ENCODE data around the gene PIAS3. TPM values are rescaled to one million over a fixed set of nuclear protein-coding genes. Genes with fewer than 3 reads are reported as not detected.

The PIAS3 gene
- total RNA-seq, 1 experiment from 2014 or later: 16.4 TPM

GRCh38 chr1:145884675-145885074 is 25.8 kb upstream of the PIAS3 start:
- no peak for DNase-seq (ENCODE audit: low read depth, low spot score)
- in situ Hi-C loops (cut with HindIII; ENCODE audit: low pct_unique_long_range_greater_than_20kb, low sequenced_read_pairs): no loop called here

GRCh38 chr1:145879775-145880174 is 20.9 kb upstream of the PIAS3 start:
- DNase-seq (ENCODE audit: low read depth, low spot score): no peak
- in situ Hi-C loops (cut with HindIII; ENCODE audit: low pct_unique_long_range_greater_than_20kb, low sequenced_read_pairs): no loop called here

- no peak for DNase-seq (ENCODE audit: low read depth, low spot score)
- in situ Hi-C loops (cut with HindIII; ENCODE audit: low pct_unique_long_range_greater_than_20kb, low sequenced_read_pairs): no loop called here
Measured at GRCh38 chr1:145878724-145879123, 19.8 kb upstream of the PIAS3 start.

GRCh38 chr1:145877923-145878486 is 19.1 kb upstream of the PIAS3 start:
- no peak for DNase-seq (ENCODE audit: low read depth, low spot score)
- in situ Hi-C loops (cut with HindIII; ENCODE audit: low pct_unique_long_range_greater_than_20kb, low sequenced_read_pairs): no loop called here

GRCh38 chr1:145874646-145875045 is 15.8 kb upstream of the PIAS3 start:
- in situ Hi-C loops (cut with HindIII; ENCODE audit: low pct_unique_long_range_greater_than_20kb, low sequenced_read_pairs): no loop called here
- DNase-seq (ENCODE audit: low read depth, low spot score): no peak

GRCh38 chr1:145871994-145872924 is 13.4 kb upstream of the PIAS3 start:
- in situ Hi-C loops (cut with HindIII; ENCODE audit: low pct_unique_long_range_greater_than_20kb, low sequenced_read_pairs): no loop called here

GRCh38 chr1:145868232-145868631 is 9.4 kb upstream of the PIAS3 start:
- in situ Hi-C loops (cut with HindIII; ENCODE audit: low pct_unique_long_range_greater_than_20kb, low sequenced_read_pairs): no loop called here
- DNase-seq (ENCODE audit: low read depth, low spot score): no peak

More at GRCh38 chr1:145871994-145872924, 13.4 kb upstream of the PIAS3 start:
- DNase-seq (ENCODE audit: low read depth, low spot score): no peak

- DNase-seq (ENCODE audit: low read depth, low spot score): no peak
- in situ Hi-C loops (cut with HindIII; ENCODE audit: low pct_unique_long_range_greater_than_20kb, low sequenced_read_pairs): no loop called here
Measured at GRCh38 chr1:145863282-145864018, 4.6 kb upstream of the PIAS3 start.

GRCh38 chr1:145859491-145860023 is 676 bp upstream of the PIAS3 start:
- peak; percentile 96 for DNase-seq (ENCODE audit: low read depth, low spot score)
- in situ Hi-C loops (cut with HindIII; ENCODE audit: low pct_unique_long_range_greater_than_20kb, low sequenced_read_pairs): no loop called here

GRCh38 chr1:145858238-145858900 is 512 bp downstream of the PIAS3 start:
- DNase-seq (ENCODE audit: low read depth, low spot score): peak; percentile 56
- in situ Hi-C loops (cut with HindIII; ENCODE audit: low pct_unique_long_range_greater_than_20kb, low sequenced_read_pairs): no loop called here

GRCh38 chr1:145857170-145857569 is 1.7 kb downstream of the PIAS3 start:
- no peak for DNase-seq (ENCODE audit: low read depth, low spot score)
- in situ Hi-C loops (cut with HindIII; ENCODE audit: low pct_unique_long_range_greater_than_20kb, low sequenced_read_pairs): no loop called here

GRCh38 chr1:145855426-145855948 is 3.4 kb downstream of the PIAS3 start:
- in situ Hi-C loops (cut with HindIII; ENCODE audit: low pct_unique_long_range_greater_than_20kb, low sequenced_read_pairs): no loop called here
- peak; percentile 61 for DNase-seq (ENCODE audit: low read depth, low spot score)

GRCh38 chr1:145849356-145850160 is 9.3 kb downstream of the PIAS3 start:
- peak; percentile 41 for DNase-seq (ENCODE audit: low read depth, low spot score)
- in situ Hi-C loops (cut with HindIII; ENCODE audit: low pct_unique_long_range_greater_than_20kb, low sequenced_read_pairs): no loop called here

- in situ Hi-C loops (cut with HindIII; ENCODE audit: low pct_unique_long_range_greater_than_20kb, low sequenced_read_pairs): no loop called here
- no peak for DNase-seq (ENCODE audit: low read depth, low spot score)
Measured at GRCh38 chr1:145847827-145848226, 11.1 kb downstream of the PIAS3 start.

GRCh38 chr1:145846201-145846612 is 12.7 kb downstream of the PIAS3 start:
- peak; percentile 68 for DNase-seq (ENCODE audit: low read depth, low spot score)
- in situ Hi-C loops (cut with HindIII; ENCODE audit: low pct_unique_long_range_greater_than_20kb, low sequenced_read_pairs): no loop called here

GRCh38 chr1:145845514-145846161 is 13.2 kb downstream of the PIAS3 start, which contains the start of gene NUDT17:
Gene NUDT17, plus strand, starts transcription at chr1:145845630. Its CDS starts 11 bp downstream, at chr1:145845641.
- in situ Hi-C loops (cut with HindIII; ENCODE audit: low pct_unique_long_range_greater_than_20kb, low sequenced_read_pairs): no loop called here
- DNase-seq (ENCODE audit: low read depth, low spot score): peak; percentile 82

Measured in SK-MEL-5 (cell line).